ENCODE data around the gene DLGAP1.

- TF ChIP-seq, protein P1, sequence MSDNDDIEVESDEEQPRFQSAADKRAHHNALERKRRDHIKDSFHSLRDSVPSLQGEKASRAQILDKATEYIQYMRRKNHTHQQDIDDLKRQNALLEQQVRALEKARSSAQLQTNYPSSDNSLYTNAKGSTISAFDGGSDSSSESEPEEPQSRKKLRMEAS (IDR thresholded peaks at IDR 0.05): no peak
- TF ChIP-seq, protein P2, sequence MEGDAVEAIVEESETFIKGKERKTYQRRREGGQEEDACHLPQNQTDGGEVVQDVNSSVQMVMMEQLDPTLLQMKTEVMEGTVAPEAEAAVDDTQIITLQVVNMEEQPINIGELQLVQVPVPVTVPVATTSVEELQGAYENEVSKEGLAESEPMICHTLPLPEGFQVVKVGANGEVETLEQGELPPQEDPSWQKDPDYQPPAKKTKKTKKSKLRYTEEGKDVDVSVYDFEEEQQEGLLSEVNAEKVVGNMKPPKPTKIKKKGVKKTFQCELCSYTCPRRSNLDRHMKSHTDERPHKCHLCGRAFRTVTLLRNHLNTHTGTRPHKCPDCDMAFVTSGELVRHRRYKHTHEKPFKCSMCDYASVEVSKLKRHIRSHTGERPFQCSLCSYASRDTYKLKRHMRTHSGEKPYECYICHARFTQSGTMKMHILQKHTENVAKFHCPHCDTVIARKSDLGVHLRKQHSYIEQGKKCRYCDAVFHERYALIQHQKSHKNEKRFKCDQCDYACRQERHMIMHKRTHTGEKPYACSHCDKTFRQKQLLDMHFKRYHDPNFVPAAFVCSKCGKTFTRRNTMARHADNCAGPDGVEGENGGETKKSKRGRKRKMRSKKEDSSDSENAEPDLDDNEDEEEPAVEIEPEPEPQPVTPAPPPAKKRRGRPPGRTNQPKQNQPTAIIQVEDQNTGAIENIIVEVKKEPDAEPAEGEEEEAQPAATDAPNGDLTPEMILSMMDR (IDR thresholded peaks at IDR 0.05; ENCODE audit: low read depth, low read length, missing input control): no peak
- TF ChIP-seq, protein P3, sequence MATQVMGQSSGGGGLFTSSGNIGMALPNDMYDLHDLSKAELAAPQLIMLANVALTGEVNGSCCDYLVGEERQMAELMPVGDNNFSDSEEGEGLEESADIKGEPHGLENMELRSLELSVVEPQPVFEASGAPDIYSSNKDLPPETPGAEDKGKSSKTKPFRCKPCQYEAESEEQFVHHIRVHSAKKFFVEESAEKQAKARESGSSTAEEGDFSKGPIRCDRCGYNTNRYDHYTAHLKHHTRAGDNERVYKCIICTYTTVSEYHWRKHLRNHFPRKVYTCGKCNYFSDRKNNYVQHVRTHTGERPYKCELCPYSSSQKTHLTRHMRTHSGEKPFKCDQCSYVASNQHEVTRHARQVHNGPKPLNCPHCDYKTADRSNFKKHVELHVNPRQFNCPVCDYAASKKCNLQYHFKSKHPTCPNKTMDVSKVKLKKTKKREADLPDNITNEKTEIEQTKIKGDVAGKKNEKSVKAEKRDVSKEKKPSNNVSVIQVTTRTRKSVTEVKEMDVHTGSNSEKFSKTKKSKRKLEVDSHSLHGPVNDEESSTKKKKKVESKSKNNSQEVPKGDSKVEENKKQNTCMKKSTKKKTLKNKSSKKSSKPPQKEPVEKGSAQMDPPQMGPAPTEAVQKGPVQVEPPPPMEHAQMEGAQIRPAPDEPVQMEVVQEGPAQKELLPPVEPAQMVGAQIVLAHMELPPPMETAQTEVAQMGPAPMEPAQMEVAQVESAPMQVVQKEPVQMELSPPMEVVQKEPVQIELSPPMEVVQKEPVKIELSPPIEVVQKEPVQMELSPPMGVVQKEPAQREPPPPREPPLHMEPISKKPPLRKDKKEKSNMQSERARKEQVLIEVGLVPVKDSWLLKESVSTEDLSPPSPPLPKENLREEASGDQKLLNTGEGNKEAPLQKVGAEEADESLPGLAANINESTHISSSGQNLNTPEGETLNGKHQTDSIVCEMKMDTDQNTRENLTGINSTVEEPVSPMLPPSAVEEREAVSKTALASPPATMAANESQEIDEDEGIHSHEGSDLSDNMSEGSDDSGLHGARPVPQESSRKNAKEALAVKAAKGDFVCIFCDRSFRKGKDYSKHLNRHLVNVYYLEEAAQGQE (IDR thresholded peaks at IDR 0.05): no peak
- no peak for TF ChIP-seq JUND (IDR thresholded peaks at IDR 0.05)
- TF ChIP-seq TAF1 (conservative IDR thresholded peaks at IDR 0.05): no peak
- no peak for TF ChIP-seq ATF3 (IDR thresholded peaks at IDR 0.05)
- TF ChIP-seq YY1 (IDR thresholded peaks at IDR 0.05): no peak
- TF ChIP-seq SP1 (IDR thresholded peaks at IDR 0.05): no peak
- TF ChIP-seq FOXA1 (IDR thresholded peaks at IDR 0.05): no peak
These were observed 98.2 kb downstream of the DLGAP1 start for GRCh38 chr18:4356929-4357328.

Measured in liver (tissue), 3 donors.